SK-N-MC (cell line): ENCODE data around the gene PDE4D.

Experiments used
- EZH2 ChIP-seq: fragments of 200-600 bp; sonication (generic); IDR thresholded peaks from one replicate; pipeline ENCODE4 v1.6.1; 2017; ENCODE audit warnings: antibody characterized with exemption
- POLR2AphosphoS5 ChIP-seq: IDR thresholded peaks from 2 replicates; pipeline ENCODE4 v1.6.1; 2012; ENCODE audit warnings: mild to moderate bottlenecking, low read depth, low read length, borderline replicate concordance

DNA sequence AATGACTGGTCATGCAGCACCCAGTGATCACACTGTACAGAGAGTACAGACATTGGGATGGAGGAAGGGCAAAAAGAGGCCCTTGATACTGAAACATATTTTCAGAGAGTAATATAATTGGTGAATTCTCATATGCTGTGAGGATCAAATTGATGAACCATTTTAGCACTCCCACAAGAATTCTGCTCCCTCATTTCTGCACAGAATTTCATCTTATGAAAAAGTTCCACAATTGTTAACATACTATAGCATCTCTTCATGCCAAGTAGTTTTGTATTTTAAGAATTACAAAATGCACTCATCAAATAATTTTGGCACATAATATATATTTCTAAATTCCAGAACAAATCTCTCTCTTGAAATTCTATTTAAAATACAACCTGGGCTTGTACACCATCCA, 351.2 kb downstream of the PDE4D start:
- no peak for TF ChIP-seq POLR2AphosphoS5
- no peak for TF ChIP-seq EZH2
